Measurements from ENCODE around the gene TTC13.

TTC13 gene

GRCh38 chr1:230858918-230859729 lies 119.5 kb downstream of the TTC13 start:
- Mint-ChIP-seq H3K4me1 (ENCODE audit: low read depth) (peaks cover 9% of the 10 kb centered on the region), H3K27me3 (no peaks in the 10 kb centered on the region), H3K4me3 (no peak overlapping the region), H3K36me3 (ENCODE audit: low read depth) (no peaks in the 10 kb centered on the region), H3K27ac (no peak overlapping the region), H3K9me3 (no peaks in the 10 kb centered on the region)
- no peak for DNase-seq

DNA sequence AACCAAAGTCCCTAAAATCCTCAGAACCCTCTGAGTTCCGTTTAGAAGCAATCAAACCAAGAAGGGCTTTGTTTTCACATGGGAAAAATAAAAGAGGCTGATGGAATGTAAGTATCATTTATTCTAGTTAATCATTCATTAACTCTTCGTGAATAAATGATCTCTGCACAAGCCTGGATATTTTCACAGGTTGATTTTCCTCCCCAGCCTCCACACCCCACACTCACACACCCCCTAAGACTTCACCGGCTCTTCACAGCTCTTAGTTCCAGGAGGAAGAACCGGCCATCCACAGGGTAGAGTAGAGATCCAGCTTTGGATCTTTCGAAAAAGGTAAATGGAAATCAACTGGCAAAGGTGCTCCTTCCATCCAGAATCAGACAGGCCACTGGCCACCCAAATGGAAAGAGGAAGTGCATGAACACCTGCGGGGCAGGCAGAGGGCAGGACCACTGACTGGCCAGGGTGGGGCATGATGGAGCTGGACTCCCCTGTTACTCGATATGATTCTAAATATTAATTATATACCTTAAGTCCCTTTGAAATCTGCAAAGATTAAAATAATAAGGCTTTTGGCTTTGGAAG lies 120.3 kb downstream of the TTC13 start:
- H3K9me3 Mint-ChIP-seq: no peaks in the 10 kb centered on the region
- no peak overlapping the region for H3K27ac Mint-ChIP-seq
- no peak overlapping the region for H3K4me3 Mint-ChIP-seq
- peaks cover 7% of the 10 kb centered on the region for H3K4me1 Mint-ChIP-seq (ENCODE audit: low read depth)
- no peaks in the 10 kb centered on the region for H3K27me3 Mint-ChIP-seq
- DNase-seq: no peak
- peaks cover 2% of the 10 kb centered on the region for H3K36me3 Mint-ChIP-seq (ENCODE audit: low read depth)

GRCh38 chr1:230857822-230858221 lies 120.8 kb downstream of the TTC13 start:
- Mint-ChIP-seq H3K36me3 (ENCODE audit: low read depth) (peaks cover 6% of the 10 kb centered on the region), H3K27me3 (no peaks in the 10 kb centered on the region), H3K9me3 (no peaks in the 10 kb centered on the region), H3K4me1 (ENCODE audit: low read depth) (peaks cover 2% of the 10 kb centered on the region), H3K27ac (no peak overlapping the region), H3K4me3 (no peak overlapping the region)
- no peak for DNase-seq

DNA sequence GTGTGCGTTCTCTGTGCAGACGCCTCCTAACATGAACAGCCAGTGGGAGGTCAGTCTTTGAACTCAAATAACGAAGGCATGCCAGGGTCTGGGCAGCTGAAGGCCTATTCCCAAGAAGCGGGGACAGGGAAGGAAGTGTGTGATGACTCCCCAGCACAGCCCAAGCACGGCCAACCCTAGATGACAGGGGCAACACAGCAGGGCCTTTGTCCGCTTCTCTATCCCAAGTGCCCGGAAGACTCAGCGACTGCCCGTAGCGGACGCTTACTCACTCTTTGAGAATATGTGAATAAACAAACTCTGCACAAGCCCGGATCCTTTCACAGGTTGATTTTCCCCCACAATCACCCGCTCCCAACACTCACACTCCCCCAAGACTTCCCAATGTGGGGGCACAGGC lies 121.6 kb downstream of the TTC13 start:
- Mint-ChIP-seq H3K27ac (no peak overlapping the region), H3K27me3 (no peaks in the 10 kb centered on the region), H3K4me1 (ENCODE audit: low read depth) (no peaks in the 10 kb centered on the region), H3K9me3 (no peaks in the 10 kb centered on the region), H3K4me3 (no peak overlapping the region), H3K36me3 (ENCODE audit: low read depth) (peaks cover 11% of the 10 kb centered on the region)
- no peak for DNase-seq
